Tibial nerve (tissue), 4 donors: Measurements from ENCODE around the gene SLC10A3.

ENCODE experiments used
- CTCF ChIP-seq, 5 experiments: fragments of 200-600 bp in 3 of 5; fragments of 450-650 bp in 2 of 5; sonication (generic) in 3 of 5; IDR thresholded peaks; one replicate each; pipeline ENCODE4 v1.5.1; 2016 to 2019; ENCODE audit warnings: antibody characterized with exemption in 5 of 5, mild to moderate bottlenecking in 3 of 5, moderate library complexity in 2 of 5
- EP300 ChIP-seq, 2 donors: sonication (generic); formaldehyde crosslinking; IDR thresholded peaks; one replicate each; pipeline ENCODE4 v1.6.1; 2017; ENCODE audit warnings: antibody characterized with exemption in 2 of 2, mild to moderate bottlenecking in 1 of 2
- POLR2A ChIP-seq, 2 donors: fragments of 450-650 bp; IDR thresholded peaks; one replicate each; pipeline ENCODE4 v1.6.1; 2017; ENCODE audit warnings: antibody characterized with exemption in 2 of 2, mild to moderate bottlenecking in 2 of 2, moderate library complexity in 2 of 2

GRCh38 chrX:154458116-154458953 lies 32.1 kb downstream of the SLC10A3 start, which contains the start of gene PLXNA3:
- no peak for TF ChIP-seq CTCF (IDR thresholded peaks at IDR 0.05)
- TF ChIP-seq EP300 (IDR thresholded peaks at IDR 0.05), result no peak
- TF ChIP-seq POLR2A (IDR thresholded peaks at IDR 0.05), result peak; percentile 60 to 86
